DMS114 treated with DMSO at 0.1 percent for 48 hours (cell line): ENCODE measurements around the gene SMYD3.
"Not testable (repeated sequence)": the region's sequence is repeated elsewhere in the genome, so short reads cannot be mapped to it uniquely, and the experiment has no call there.

ENCODE experiments used
- DNase-seq: peaks from one replicate; lab custom pipeline; 2025; ENCODE audit not compliant: unreplicated experiment; lab: John Stamatoyannopoulos, UW

The SMYD3 gene

DNA sequence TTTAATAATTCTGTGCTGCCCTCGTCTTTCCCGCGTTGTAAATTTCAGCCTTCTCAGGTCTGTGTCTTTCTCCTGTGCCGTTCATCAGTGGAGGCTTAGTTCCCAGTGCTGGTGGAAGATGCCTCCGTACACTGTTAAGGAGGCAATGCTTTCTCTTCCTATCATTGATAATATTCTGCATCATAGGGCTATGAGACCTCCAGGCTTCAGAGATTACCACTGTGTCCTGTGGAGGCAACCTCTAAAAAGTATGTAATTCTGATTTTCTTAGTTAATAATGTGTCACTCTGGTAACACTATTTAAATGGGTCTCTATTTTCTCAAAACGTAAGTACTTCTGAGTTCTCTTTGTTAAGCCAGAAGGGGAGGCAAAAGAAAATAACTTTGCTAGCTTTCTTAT, 538.3 kb downstream of the SMYD3 start:
- no peak for DNase-seq

DNA sequence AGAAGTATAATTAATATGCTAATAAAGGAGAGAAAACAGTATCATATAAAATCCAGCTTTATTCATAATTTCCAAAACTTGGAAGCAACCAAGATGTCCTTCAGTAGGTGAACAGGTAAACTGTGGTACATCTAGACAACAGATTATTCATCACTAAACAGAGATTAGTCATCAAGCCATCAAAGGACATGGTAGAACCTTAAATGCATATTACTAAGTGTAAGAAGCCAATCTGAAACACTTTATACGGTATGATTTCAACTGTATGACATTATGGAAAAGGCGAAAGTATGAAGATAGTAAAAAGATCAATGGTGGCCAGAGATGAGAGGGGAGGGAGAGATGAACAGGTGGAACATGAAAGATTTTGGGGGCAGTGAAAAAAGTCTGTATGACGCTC, 541.7 kb downstream of the SMYD3 start:
- DNase-seq = no peak

- DNase-seq = no peak
Observed at GRCh38 chr1:245963649-245964048, 543.4 kb downstream of the SMYD3 start.

DNA sequence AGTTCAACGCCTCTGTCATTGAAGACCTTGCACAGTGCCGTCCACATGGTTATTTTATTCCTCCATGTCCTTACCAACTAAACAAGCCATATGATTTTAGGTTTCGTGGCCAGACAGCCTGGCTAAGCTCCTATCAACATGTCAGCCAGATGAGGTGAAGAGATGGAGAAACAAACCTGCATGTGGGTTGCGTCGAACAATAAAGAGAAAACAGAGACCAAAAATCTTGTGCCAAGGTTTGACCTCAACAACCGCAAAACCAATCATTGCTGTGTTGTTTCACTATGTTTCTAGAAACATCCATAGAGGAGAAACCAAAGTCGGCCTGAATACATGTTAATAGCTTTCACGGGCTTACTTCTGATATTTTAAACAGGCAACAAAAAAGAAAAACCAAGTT, 544.6 kb downstream of the SMYD3 start:
- DNase-seq = no peak

- DNase-seq = no peak
Observed at GRCh38 chr1:245961137-245961540, 545.9 kb downstream of the SMYD3 start.

DNA sequence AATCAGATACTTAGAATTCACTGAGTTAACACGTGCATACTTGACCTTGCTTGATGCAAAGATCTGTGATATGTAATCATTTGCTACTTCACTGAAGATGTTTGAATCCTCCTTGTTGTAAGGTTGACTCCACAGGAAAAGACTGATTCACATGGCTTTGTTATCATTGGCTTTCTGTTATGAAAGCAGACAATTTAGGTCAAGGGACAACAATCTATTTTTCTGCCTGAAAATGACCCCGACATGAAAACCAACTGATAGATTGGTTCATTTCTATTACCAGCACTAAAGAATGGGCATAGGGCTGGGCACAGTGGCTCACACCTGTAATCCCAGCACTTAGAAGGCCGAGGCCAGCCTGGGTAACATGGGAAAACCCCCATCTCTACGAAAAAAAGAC, 546.9 kb downstream of the SMYD3 start:
- no peak for DNase-seq

DNA sequence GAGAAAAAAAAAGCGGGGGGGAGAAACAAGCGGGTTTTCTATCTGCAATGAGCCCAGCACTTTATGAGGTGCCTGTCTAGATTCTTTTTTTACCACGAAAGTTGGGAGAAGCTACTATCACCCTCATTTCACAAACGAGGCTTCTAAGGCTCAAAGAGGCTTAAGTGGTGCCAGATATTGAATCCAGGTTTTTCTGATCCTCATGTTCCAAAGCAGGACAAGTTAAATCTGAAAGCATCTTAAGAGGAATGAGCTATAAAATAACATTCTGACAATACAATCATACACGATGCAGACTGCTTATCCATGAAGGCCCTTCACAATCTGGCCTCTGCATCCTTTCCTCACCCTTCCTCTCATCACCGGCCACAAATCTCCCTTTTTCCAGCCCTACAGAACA, 549.1 kb downstream of the SMYD3 start:
- DNase-seq = no peak

DNA sequence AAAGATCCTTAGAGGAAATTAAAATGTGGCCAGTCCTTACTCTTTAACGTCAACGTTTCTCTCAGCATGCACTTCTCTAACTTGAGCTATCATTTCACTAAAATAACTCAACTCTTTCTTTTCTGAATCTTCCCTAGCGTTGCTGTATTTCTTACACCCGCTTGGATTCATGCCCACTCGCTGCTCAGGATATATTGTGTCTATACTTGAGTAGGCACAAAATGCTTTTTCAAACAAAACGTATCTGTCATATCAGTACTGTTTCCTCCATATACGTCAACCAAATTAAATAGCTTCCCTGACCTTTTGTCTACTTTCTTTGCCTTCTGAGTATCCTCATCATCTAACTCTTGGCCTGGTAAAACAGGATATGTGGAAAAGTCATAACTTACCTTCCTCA, 549.7 kb downstream of the SMYD3 start:
- no peak for DNase-seq

GRCh38 chr1:245956225-245956624, 550.9 kb downstream of the SMYD3 start:
- no peak for DNase-seq

- DNase-seq = no peak
Observed at GRCh38 chr1:245953876-245954660, 553.0 kb downstream of the SMYD3 start.

DNA sequence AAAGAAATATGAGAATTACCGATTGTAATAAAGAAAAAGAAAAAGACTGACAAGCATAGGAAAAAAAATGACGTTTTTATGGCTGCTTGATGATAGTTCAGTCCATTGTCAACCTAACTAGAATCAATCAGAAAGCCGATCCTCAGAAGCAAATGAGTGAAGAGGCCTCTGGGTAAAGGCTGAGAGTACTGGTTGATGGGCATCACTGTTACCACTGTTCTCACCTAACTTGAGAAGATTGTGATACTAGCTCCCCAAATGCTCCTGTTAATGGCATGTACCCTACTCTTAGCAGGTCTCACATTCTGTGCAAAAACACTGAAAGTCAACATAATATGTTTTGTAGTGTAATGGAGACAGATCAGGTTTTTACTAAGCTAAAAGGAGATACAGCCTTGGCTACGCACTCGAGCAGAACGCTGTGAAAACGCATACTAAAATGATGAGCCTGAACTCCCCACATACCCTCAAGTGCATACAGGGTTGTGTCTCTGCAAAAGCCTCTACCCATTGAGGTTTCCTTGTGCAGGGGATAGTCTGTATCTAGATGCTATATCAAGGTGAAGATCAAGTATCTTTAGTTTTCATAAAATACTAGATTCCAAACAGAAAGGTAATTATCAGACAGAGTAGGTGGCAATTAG, 554.6 kb downstream of the SMYD3 start:
- DNase-seq = no peak

DNA sequence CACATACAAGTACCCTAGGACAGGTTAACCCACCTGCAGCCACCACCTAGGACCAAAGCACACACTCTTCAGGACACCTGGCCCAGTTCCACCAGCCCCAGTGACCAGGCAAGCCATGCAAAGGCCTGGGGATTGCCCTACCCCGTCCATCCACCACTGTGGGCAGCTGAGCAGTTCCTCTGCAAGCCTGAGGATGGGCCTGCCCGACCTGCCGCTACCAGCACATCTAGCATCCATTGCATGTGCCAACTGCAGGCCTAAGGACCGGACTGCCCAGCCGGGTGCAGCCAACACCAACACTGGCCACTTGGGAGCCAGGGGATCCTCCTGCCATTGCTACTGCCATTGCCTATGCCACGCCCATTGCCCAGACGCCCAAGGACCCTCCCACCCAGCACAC, 558.3 kb downstream of the SMYD3 start:
- no peak for DNase-seq

DNA sequence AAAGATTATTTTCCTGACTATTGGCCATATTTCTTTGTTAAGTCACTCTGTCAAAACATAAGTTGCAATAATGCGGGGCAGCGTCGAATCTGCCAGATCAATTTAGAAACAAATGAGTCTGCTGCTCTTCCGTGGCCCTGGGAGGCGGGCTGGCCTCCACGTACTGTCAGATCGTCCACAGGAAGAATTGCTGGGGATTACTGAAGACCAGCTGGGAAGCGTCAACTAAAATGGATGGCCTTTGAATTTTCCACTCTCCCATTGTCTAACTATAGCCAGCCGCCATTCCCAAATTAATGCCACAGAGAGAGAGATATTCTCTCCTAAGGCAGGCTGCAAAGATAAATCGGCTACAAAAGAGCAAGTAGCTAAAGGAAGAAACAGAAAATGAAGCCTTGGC, 560.2 kb downstream of the SMYD3 start:
- no peak for DNase-seq

GRCh38 chr1:245945136-245945535, 561.9 kb downstream of the SMYD3 start:
- DNase-seq = not testable (repeated sequence)

GRCh38 chr1:245942856-245943255, 564.2 kb downstream of the SMYD3 start:
- no peak for DNase-seq

- not testable (repeated sequence) for DNase-seq
Observed at GRCh38 chr1:245941771-245942170, 565.3 kb downstream of the SMYD3 start.

- DNase-seq = no peak
Observed at GRCh38 chr1:245939756-245940345, 567.2 kb downstream of the SMYD3 start.

- DNase-seq = no peak
Observed at GRCh38 chr1:245938046-245938435, 569.0 kb downstream of the SMYD3 start.

GRCh38 chr1:245937316-245938045, 569.6 kb downstream of the SMYD3 start:
- no peak for DNase-seq

GRCh38 chr1:245934409-245934808, 572.7 kb downstream of the SMYD3 start:
- DNase-seq = no peak

- no peak for DNase-seq
Observed at GRCh38 chr1:245933431-245934045, 573.5 kb downstream of the SMYD3 start.
